Testis (tissue), 3 donors: ENCODE measurements around the gene SLC34A1. TPM values are rescaled to one million over a fixed set of nuclear protein-coding genes. Genes with fewer than 3 reads are reported as not detected.

Experiments used
- DNase-seq: peaks from one replicate; pipeline ENCODE4 v3.0.0-alpha.2; 2019
- H3K27ac ChIP-seq, 2 donors: fragments of 200-600 bp; sonication (generic); one replicate each; pipeline ENCODE4 v1.5.1; 2019
- H3K27me3 ChIP-seq: fragments of 200-600 bp; sonication (generic); one replicate; pipeline ENCODE4 v1.5.1; 2019
- H3K36me3 ChIP-seq: fragments of 200-600 bp; sonication (generic); one replicate; pipeline ENCODE4 v1.5.1; 2017; ENCODE audit warnings: low read depth; ENCODE audit errors: missing control alignments
- H3K4me1 ChIP-seq: fragments of 200-600 bp; sonication (generic); one replicate; pipeline ENCODE4 v1.5.1; 2019
- H3K4me3 ChIP-seq, 2 donors: fragments of 200-600 bp; sonication (generic); one replicate each; pipeline ENCODE4 v1.5.1; 2017 to 2019
- H3K9me3 ChIP-seq: fragments of 200-600 bp; sonication (generic); one replicate; pipeline ENCODE4 v1.5.1; 2017
- POLR2A ChIP-seq: fragments of 450-650 bp; IDR thresholded peaks from one replicate; pipeline ENCODE4 v1.6.1; 2017; ENCODE audit warnings: antibody characterized with exemption, mild to moderate bottlenecking, moderate library complexity
- WGBS, 2 donors: methylation state at CpG; one replicate each; pipeline ENCODE4 v1.1.5; 2018; 5-methylcytosine and 5-hydroxymethylcytosine counted together
- intact Hi-C: fragments of 100-400 bp; cut with DNase I; formaldehyde crosslinking; loops from one replicate; pipeline ENCODE4 v1.15.1; 2023; ENCODE audit warnings: low total_unique reads
- polyA plus RNA-seq: library from polyadenylated mRNA; stranded (reverse); fragments of 350-450 nt; fragmentation: Illumina TruSeq; extraction: RNeasy Lipid Tissue Mini Kit (QIAGEN cat#74804); gene quantifications from one replicate; pipeline ENCODE4 v1.2.3, GENCODE V29; 2014; ENCODE audit warnings: low read depth, low replicate concordance; ENCODE audit not compliant: insufficient read depth
- total RNA-seq, 2 donors: library from RNA; depleted of rRNA; stranded (reverse); fragments of >200 nt; gene quantifications; one replicate each; pipeline ENCODE4 v1.2.3, GENCODE V29; 2016
- TF ChIP-seq, protein P1 (sequence below), 3 experiments: fragments of 450-650 bp in 2 of 3; fragments of 200-600 bp in 1 of 3; sonication (generic) in 1 of 3; IDR thresholded peaks; one replicate each; pipeline ENCODE4 v1.5.1; 2016 to 2019; ENCODE audit warnings: antibody characterized with exemption in 3 of 3, mild to moderate bottlenecking in 2 of 3, moderate library complexity in 1 of 3

SLC34A1 gene
- total and polyA plus RNA-seq, 3 donors from 2014 or later, result 0.19 TPM; not detected in 2

DNA sequence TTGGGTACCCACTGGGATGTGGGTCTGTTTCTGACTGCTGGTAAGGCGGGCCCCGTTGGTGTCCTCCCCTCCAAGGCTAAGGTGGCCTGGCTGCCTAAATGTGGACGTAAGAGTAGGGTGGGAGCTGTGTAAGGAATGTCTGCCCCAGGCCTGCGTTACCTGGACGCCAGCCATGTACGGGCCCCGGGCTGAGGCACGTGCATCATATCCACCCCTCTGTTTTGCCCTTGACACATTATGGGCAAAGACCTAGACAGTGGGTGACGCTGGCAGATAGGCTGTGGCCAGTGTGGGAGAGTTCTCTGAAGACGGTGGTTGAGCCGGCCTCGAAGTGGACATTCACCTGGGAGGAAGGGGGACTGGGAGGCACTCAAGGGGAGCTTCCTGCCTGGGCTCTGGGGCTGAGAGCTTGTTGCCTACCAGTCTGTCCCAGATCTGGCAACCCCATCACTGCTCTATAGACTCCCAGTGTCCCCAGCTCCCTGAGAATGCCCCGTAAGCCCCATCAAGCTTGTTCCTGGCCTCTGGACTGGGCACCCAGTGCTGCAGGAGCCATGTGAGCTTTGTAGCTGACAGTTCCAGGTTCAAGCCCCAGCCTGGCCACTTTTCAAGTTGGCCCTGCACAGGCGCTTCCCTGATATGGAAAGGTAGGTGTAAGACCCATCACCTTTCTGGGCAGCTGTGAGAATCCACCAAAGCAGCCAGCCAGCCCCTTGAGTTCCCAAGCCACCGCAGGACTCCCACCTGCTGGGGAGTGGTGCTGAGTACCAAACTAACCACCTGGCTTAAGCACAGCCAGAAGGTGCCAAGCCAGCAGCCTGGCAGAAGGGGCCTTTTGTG, 59.1 kb downstream of the SLC34A1 start:
- 84 to 100% methylated on average over 1 to 15 of the region's 15 CpGs for WGBS, 2 donors
- Histone ChIP-seq H3K4me3 (no peak overlapping the region), H3K27me3 (no peaks in the 10 kb centered on the region), H3K36me3 (no peaks in the 10 kb centered on the region), H3K4me1 (peaks cover 16% of the 10 kb centered on the region), H3K9me3 (no peaks in the 10 kb centered on the region), H3K27ac (no peak overlapping the region)
- TF ChIP-seq, protein P1, sequence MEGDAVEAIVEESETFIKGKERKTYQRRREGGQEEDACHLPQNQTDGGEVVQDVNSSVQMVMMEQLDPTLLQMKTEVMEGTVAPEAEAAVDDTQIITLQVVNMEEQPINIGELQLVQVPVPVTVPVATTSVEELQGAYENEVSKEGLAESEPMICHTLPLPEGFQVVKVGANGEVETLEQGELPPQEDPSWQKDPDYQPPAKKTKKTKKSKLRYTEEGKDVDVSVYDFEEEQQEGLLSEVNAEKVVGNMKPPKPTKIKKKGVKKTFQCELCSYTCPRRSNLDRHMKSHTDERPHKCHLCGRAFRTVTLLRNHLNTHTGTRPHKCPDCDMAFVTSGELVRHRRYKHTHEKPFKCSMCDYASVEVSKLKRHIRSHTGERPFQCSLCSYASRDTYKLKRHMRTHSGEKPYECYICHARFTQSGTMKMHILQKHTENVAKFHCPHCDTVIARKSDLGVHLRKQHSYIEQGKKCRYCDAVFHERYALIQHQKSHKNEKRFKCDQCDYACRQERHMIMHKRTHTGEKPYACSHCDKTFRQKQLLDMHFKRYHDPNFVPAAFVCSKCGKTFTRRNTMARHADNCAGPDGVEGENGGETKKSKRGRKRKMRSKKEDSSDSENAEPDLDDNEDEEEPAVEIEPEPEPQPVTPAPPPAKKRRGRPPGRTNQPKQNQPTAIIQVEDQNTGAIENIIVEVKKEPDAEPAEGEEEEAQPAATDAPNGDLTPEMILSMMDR (IDR thresholded peaks at IDR 0.05), result no peak
- no peak for TF ChIP-seq POLR2A
- DNase-seq, result no peak
- intact Hi-C loops, result no loop called here

DNA sequence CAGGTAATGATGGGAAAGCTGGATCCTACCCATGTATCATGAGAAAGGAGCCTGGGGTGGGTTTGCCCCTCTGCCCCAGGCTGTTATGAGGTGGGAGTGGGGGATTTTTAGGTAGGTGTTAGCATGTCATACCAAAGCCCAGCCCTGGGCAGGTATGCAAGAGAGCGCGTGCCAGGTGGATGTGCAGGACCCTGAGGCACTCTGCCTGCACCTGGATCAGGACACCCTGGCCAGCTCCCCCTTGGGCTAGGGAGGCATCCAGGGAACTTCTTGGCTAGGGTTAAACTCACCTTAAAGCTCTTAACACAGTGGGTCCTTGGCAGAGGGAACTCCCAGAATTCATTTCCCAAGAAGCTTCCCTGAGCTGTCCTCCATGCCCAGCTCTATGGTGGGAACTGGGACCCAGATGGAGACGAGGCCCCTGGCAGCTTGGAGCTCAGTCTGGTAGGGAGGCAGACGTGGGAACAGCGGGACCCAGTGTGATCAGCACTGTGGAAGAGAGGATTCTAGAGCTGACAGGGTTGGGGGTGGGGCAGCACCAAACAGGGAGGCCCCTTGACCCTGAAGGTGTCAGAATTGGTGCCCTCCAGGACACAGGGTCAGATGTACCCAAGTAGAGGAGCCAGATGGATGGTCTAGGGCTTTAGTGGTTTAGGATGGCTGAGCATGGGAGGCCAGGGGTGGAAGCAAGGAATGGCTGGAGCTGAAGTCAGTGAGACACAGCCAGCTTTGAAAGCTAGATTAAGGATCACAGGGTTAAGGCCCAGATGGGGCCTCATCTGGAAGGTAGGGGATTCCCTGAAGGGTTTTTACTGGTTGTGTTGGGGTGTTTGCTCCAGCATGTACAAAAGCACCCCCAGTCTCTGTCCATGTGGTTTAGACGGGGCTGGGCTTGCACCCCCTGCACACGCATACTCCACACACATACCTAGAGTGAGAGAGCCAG, 60.1 kb downstream of the SLC34A1 start:
- intact Hi-C loops, result no loop called here
- TF ChIP-seq, protein P1 (IDR thresholded peaks at IDR 0.05), result no peak
- TF ChIP-seq POLR2A, result no peak

DNA sequence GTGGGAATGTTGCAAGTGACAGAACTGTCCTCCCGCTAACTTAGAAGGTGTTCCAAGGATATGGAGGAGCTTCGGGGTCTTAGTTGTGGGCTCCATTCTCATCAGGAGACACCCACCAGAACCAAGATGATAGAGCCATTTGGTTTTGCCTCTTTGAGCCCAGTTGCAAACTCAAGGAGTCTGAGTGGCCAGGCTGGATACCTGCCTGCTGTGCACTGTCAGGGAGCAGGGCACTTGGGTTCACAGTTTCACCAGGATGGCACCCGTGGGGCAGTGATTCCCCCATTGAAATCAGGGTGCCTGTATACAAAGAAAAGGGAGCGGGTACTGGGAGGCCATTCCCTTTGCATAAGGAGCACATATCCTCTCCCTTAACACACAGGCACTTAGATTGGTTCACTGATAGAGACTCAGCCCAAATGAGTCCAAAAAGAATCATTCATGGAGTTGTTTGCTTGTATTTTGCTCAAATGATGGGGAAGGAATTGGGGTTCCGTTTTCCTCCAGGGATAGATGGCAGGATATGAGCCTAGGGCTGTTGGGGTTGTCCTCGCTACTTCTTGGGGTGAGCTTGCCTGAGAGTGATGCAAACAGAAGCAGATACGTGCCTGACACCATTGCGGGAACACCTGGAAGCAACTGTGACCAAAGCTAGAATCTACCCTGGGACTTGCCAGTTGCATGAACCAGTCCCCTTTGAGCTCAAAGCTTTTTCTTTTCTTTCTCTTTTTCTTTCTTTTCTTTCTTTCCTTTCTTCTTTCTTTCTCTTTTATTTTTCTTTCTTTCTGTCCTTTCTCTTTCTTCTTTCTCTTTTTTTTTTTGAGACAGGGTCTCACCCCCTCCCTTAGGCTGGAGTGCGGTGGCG, 61.0 kb downstream of the SLC34A1 start:
- intact Hi-C loops, result no loop called here
- H3K4me1 ChIP-seq, result peaks cover 16% of the 10 kb centered on the region
- TF ChIP-seq POLR2A, result no peak
- TF ChIP-seq, protein P1 (IDR thresholded peaks at IDR 0.05), result no peak
- no peaks in the 10 kb centered on the region for H3K36me3 ChIP-seq
- H3K27ac ChIP-seq, result no peak overlapping the region
- no peak overlapping the region for H3K4me3 ChIP-seq
- H3K27me3 ChIP-seq, result no peaks in the 10 kb centered on the region
- H3K9me3 ChIP-seq, result no peaks in the 10 kb centered on the region
- WGBS, 2 donors, result 53 to 62% methylated on average over 10 of the region's 10 CpGs
- DNase-seq, result no peak

More for the DNA sequence above, 60.1 kb downstream of the SLC34A1 start:
- Histone ChIP-seq H3K36me3 (no peaks in the 10 kb centered on the region), H3K4me3 (no peak overlapping the region), H3K27me3 (no peaks in the 10 kb centered on the region), H3K27ac (no peak overlapping the region), H3K9me3 (no peaks in the 10 kb centered on the region), H3K4me1 (peaks cover 16% of the 10 kb centered on the region)
- DNase-seq, result no peak
- WGBS, 2 donors, result 64 to 77% methylated on average over 4 to 7 of the region's 7 CpGs

DNA sequence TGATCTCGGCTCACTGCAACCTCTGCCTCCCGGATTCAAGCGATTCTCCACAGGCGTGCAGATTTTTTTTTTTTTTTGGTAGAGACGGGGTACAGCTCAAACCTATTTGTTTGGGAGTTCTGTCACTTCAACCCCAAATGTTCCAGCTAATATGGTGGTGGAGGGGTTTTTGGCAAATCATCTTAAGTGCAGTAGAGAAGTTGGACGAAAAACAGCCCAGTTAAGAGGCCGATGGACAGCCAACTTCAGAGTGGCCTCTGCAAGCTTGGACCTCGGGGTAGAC, 61.6 kb downstream of the SLC34A1 start:
- Histone ChIP-seq H3K36me3 (no peaks in the 10 kb centered on the region), H3K27me3 (no peaks in the 10 kb centered on the region), H3K4me3 (peak overlapping the region; percentile 59 to 65), H3K27ac (no peak overlapping the region), H3K9me3 (no peaks in the 10 kb centered on the region), H3K4me1 (peaks cover 16% of the 10 kb centered on the region)
- intact Hi-C loops, result no loop called here
- WGBS, 2 donors, result 5 to 8% methylated on average over 6 to 8 of the region's 8 CpGs
- DNase-seq, result no peak
- TF ChIP-seq, protein P1 (IDR thresholded peaks at IDR 0.05), result no peak
- no peak for TF ChIP-seq POLR2A
